Naive B cell (primary cell): Measurements from ENCODE around the gene IDUA. TPM values are rescaled to one million over a fixed set of nuclear protein-coding genes. Genes with fewer than 3 reads are reported as not detected.

ENCODE experiments used
- ATAC-seq, 2 donors: fragments of 150-1000 bp; cut with Tn5 transposase; 2 replicates each; pipeline ENCODE4 v1.10.0; 2021; ENCODE audit warnings: low read depth in 2 of 2, mild to moderate bottlenecking in 2 of 2, moderate library complexity in 2 of 2
- DNase-seq: peaks from one replicate; pipeline ENCODE4 v3.0.0; 2022
- H3K27ac Mint-ChIP-seq, 6 donors: one replicate each; pipeline ENCODE4 v1.8.0; 2020 to 2022; ENCODE audit warnings: mild to moderate bottlenecking in 6 of 6, mixed read lengths in 6 of 6, moderate library complexity in 5 of 6, inconsistent platforms in 2 of 6
- H3K27me3 Mint-ChIP-seq, 3 donors: one replicate each; pipeline ENCODE4 v1.8.0; 2021 to 2022; ENCODE audit warnings: mixed read lengths in 3 of 3, mild to moderate bottlenecking in 1 of 3
- H3K36me3 Mint-ChIP-seq, 2 donors: one replicate each; pipeline ENCODE4 v1.8.0; 2020 to 2022; ENCODE audit warnings: mixed read lengths in 2 of 2, inconsistent platforms in 1 of 2, mild to moderate bottlenecking in 1 of 2
- H3K4me1 Mint-ChIP-seq, 3 donors: one replicate each; pipeline ENCODE4 v1.8.0; 2020 to 2022; ENCODE audit warnings: mixed read lengths in 3 of 3, inconsistent platforms in 1 of 3, mild to moderate bottlenecking in 1 of 3, moderate library complexity in 1 of 3
- H3K4me3 Mint-ChIP-seq, 8 donors: one replicate each; pipeline ENCODE4 v1.8.0; 2020 to 2022; ENCODE audit warnings: mild to moderate bottlenecking in 8 of 8, mixed read lengths in 8 of 8, moderate library complexity in 8 of 8, inconsistent platforms in 2 of 8
- H3K9me3 Mint-ChIP-seq, 7 donors: one replicate each; pipeline ENCODE4 v1.8.0; 2020 to 2022; ENCODE audit warnings: mixed read lengths in 7 of 7, mild to moderate bottlenecking in 5 of 7, inconsistent platforms in 2 of 7, moderate library complexity in 1 of 7
- polyA plus RNA-seq, 6 donors: library from polyadenylated mRNA; unstranded; fragments of 300-500 nt; fragmentation: Illumina TruSeq; gene quantifications; one replicate each; pipeline ENCODE4 v1.2.3, GENCODE V29; 2021; ENCODE audit warnings: low read depth in 6 of 6

IDUA gene
- polyA plus RNA-seq, 6 donors from 2014 or later: 2.2 to 8.3 (median 3.3) TPM

DNA sequence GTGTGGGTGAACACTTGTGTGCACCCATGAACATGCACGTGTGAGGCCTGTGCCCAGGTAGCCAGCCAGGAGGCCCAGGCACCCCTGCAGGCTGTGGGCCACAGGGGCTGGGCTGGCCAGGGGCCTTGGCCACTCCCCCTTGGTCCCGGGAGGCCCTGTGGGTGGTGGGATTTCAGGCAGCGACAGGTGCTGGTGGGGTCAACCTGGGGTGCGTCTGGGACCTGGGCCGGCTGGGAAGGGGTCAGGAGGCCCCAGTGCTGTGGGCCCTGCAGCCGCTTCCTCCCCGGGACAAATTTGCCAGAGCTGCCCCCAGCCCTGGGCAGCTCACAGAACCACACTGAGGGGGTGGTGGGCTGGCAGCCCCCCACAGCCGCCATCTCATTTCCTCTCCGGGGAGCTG, 32.5 kb downstream of the IDUA start:
- H3K4me3 Mint-ChIP-seq: no peak overlapping the region
- ATAC-seq (no peak), DNase-seq (no peak)
- H3K27me3 Mint-ChIP-seq: no peaks in the 10 kb centered on the region
- H3K4me1 Mint-ChIP-seq: peaks cover 4 to 20% (median 8%) of the 10 kb centered on the region in 3 donors
- H3K9me3 Mint-ChIP-seq: no peaks in the 10 kb centered on the region
- H3K36me3 Mint-ChIP-seq: no peaks in the 10 kb centered on the region
- H3K27ac Mint-ChIP-seq: peak overlapping the region in 1 of 6 donors; percentile 33

GRCh38 chr4:1019729-1020470, 33.1 kb downstream of the IDUA start:
- Mint-ChIP-seq H3K36me3 (no peaks in the 10 kb centered on the region), H3K4me1 (peaks cover 4 to 20% (median 8%) of the 10 kb centered on the region in 3 donors), H3K4me3 (peak overlapping the region in 1 of 8 donors; percentile 34), H3K27ac (peak overlapping the region in 4 of 6 donors; percentile 33 to 72 (median 69)), H3K9me3 (no peaks in the 10 kb centered on the region), H3K27me3 (no peaks in the 10 kb centered on the region)
- ATAC-seq (no peak), DNase-seq (no peak)

- Mint-ChIP-seq H3K27ac (peak overlapping the region; percentile 30 to 93 (median 78)), H3K36me3 (no peaks in the 10 kb centered on the region), H3K4me1 (peaks cover 12 to 29% (median 22%) of the 10 kb centered on the region in 3 donors), H3K27me3 (no peaks in the 10 kb centered on the region), H3K4me3 (peak overlapping the region; percentile 12 to 72 (median 52)), H3K9me3 (no peaks in the 10 kb centered on the region)
- DNase-seq: peak; percentile 72
- peak; percentile 65 to 67 for ATAC-seq
Observed at GRCh38 chr4:1021386-1022050, 34.7 kb downstream of the IDUA start.

DNA sequence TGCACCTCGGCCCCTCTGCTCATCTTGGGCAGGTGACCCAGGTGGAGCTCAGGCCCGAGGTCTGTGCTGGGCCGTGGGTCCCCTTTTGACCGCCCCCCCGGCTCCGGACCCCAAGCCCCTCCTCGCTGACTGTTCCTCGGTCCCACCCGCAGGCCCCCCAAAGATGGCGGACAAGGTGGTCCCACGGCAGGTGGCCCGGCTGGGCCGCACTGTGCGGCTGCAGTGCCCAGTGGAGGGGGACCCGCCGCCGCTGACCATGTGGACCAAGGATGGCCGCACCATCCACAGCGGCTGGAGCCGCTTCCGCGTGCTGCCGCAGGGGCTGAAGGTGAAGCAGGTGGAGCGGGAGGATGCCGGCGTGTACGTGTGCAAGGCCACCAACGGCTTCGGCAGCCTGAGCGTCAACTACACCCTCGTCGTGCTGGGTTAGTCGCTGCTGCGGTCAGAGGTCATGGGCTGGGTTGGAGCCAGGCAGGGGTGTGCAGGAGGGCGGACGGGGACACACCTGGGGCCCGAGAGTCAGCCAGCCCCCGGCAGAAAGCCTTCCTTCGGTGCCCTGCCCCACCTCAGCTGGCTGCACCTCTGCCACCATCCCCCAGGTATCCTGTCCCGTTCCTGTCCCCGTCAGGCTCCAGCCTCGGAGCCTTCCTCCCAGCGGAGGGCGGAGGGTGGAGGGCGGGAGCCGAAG, 35.4 kb downstream of the IDUA start:
- Mint-ChIP-seq H3K4me1 (peaks cover 12 to 30% (median 23%) of the 10 kb centered on the region in 3 donors), H3K27me3 (no peaks in the 10 kb centered on the region), H3K27ac (peak overlapping the region in 4 of 6 donors; percentile 30 to 93 (median 84)), H3K9me3 (no peaks in the 10 kb centered on the region), H3K36me3 (no peaks in the 10 kb centered on the region), H3K4me3 (peak overlapping the region in 4 of 8 donors; percentile 29 to 72 (median 52))
- ATAC-seq (no peak), DNase-seq (no peak)

DNA sequence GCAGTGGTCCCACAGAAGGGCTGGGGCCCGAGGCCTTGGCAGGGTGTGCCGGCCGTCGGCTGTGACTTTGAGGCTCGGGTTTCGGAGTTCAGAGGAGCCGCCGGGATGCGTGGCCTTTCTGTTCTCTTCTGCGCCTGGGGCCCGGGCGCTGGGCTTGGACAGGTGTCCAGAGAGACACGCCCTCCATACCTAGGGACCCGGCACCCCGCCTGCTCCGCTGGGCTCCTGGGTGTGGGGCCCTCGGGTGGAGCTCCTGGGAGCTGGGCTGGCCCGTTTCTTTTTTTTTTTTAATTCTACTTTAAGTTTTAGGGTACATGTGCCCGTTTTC, 35.9 kb downstream of the IDUA start:
- Mint-ChIP-seq H3K4me1 (peaks cover 12 to 30% (median 23%) of the 10 kb centered on the region in 3 donors), H3K27me3 (no peaks in the 10 kb centered on the region), H3K4me3 (no peak overlapping the region), H3K36me3 (no peaks in the 10 kb centered on the region), H3K9me3 (no peaks in the 10 kb centered on the region), H3K27ac (peak overlapping the region in 4 of 6 donors; percentile 56 to 77 (median 70))
- ATAC-seq: no peak
- no peak for DNase-seq

DNA sequence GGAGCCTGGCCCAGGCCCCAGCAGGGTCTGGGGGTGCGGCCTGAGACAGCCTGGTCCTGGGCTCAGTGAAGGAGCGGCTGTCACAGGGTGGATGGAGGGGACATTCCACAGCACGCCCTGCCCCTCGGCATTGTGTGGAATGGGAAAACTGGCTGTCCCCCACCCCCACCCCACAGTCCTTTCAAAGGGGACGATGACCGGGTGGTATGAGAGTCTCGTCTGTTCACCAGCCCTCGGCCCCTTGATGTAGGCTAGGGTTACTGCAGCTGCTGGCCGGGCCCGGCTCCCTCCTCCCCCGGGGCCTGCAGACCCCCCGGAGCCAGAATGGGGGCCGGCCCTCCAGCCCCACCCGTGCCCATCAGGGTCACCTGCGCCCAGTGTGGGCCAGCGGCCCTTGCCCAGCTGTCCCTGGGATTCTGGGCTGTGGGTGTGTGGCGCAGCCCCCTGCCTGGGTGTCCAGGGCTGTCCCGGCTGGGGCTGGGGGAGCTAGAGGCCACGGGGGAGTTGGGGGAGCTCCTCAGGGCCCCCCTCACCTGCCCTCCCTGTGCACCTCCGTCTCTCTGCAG, 36.3 kb downstream of the IDUA start:
- Mint-ChIP-seq H3K36me3 (no peaks in the 10 kb centered on the region), H3K4me3 (no peak overlapping the region), H3K4me1 (peaks cover 12 to 28% (median 23%) of the 10 kb centered on the region in 3 donors), H3K27me3 (no peaks in the 10 kb centered on the region), H3K9me3 (no peaks in the 10 kb centered on the region), H3K27ac (peak overlapping the region in 1 of 6 donors; percentile 56)
- ATAC-seq: no peak
- DNase-seq: no peak

GRCh38 chr4:1023895-1024740, 37.3 kb downstream of the IDUA start:
- DNase-seq: no peak
- peaks cover 12 to 24% (median 23%) of the 10 kb centered on the region in 3 donors for H3K4me1 Mint-ChIP-seq
- H3K27ac Mint-ChIP-seq: no peak overlapping the region

DNA sequence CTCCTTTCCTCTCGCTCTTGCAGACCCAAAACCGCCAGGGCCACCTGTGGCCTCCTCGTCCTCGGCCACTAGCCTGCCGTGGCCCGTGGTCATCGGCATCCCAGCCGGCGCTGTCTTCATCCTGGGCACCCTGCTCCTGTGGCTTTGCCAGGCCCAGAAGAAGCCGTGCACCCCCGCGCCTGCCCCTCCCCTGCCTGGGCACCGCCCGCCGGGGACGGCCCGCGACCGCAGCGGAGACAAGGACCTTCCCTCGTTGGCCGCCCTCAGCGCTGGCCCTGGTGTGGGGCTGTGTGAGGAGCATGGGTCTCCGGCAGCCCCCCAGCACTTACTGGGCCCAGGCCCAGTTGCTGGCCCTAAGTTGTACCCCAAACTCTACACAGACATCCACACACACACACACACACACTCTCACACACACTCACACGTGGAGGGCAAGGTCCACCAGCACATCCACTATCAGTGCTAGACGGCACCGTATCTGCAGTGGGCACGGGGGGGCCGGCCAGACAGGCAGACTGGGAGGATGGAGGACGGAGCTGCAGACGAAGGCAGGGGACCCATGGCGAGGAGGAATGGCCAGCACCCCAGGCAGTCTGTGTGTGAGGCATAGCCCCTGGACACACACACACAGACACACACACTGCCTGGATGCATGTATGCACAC, 38.2 kb downstream of the IDUA start:
- Mint-ChIP-seq H3K27ac (peak overlapping the region in 4 of 6 donors; percentile 61 to 96 (median 82)), H3K4me3 (no peak overlapping the region), H3K4me1 (peaks cover 12 to 23% (median 20%) of the 10 kb centered on the region in 3 donors), H3K9me3 (no peaks in the 10 kb centered on the region), H3K27me3 (no peaks in the 10 kb centered on the region), H3K36me3 (no peaks in the 10 kb centered on the region)
- ATAC-seq: no peak
- DNase-seq: no peak

More at GRCh38 chr4:1023895-1024740, 37.3 kb downstream of the IDUA start:
- no peaks in the 10 kb centered on the region for H3K36me3 Mint-ChIP-seq
- no peak overlapping the region for H3K4me3 Mint-ChIP-seq
- H3K9me3 Mint-ChIP-seq: no peaks in the 10 kb centered on the region
- no peak for ATAC-seq
- H3K27me3 Mint-ChIP-seq: no peaks in the 10 kb centered on the region

GRCh38 chr4:1026115-1026514, 39.3 kb downstream of the IDUA start:
- Mint-ChIP-seq H3K4me3 (peak overlapping the region in 3 of 8 donors; percentile 6 to 57 (median 8)), H3K9me3 (no peaks in the 10 kb centered on the region), H3K36me3 (no peaks in the 10 kb centered on the region), H3K4me1 (peaks cover 12 to 22% (median 18%) of the 10 kb centered on the region in 3 donors), H3K27me3 (peaks cover 0 to 5% (median 0%) of the 10 kb centered on the region in 3 donors), H3K27ac (peak overlapping the region; percentile 24 to 98 (median 94))
- peak; percentile 69 for DNase-seq
- peak; percentile 79 to 83 for ATAC-seq

- no peak for ATAC-seq
- peak overlapping the region in 2 of 6 donors; percentile 14 to 84 for H3K27ac Mint-ChIP-seq
- H3K4me1 Mint-ChIP-seq: peaks cover 8 to 15% (median 10%) of the 10 kb centered on the region in 3 donors
- DNase-seq: no peak
- H3K27me3 Mint-ChIP-seq: peaks cover 0 to 12% (median 0%) of the 10 kb centered on the region in 3 donors
- H3K4me3 Mint-ChIP-seq: no peak overlapping the region
- no peaks in the 10 kb centered on the region for H3K36me3 Mint-ChIP-seq
- H3K9me3 Mint-ChIP-seq: no peaks in the 10 kb centered on the region
Observed at GRCh38 chr4:1027219-1027914, 40.5 kb downstream of the IDUA start.

- no peak for ATAC-seq
- H3K4me3 Mint-ChIP-seq: no peak overlapping the region
- H3K27me3 Mint-ChIP-seq: peaks cover 0 to 17% (median 0%) of the 10 kb centered on the region in 3 donors
- peaks cover 8 to 15% (median 10%) of the 10 kb centered on the region in 3 donors for H3K4me1 Mint-ChIP-seq
- H3K27ac Mint-ChIP-seq: peak overlapping the region in 2 of 6 donors; percentile 13 to 14
- H3K36me3 Mint-ChIP-seq: no peaks in the 10 kb centered on the region
- H3K9me3 Mint-ChIP-seq: no peaks in the 10 kb centered on the region
- DNase-seq: no peak
Observed at GRCh38 chr4:1027915-1028238, 41.0 kb downstream of the IDUA start.
